Psoas muscle (tissue), 8 donors: Measurements from ENCODE around the gene RFPL2. TPM values are rescaled to one million over a fixed set of nuclear protein-coding genes. Genes with fewer than 3 reads are reported as not detected.
"Not testable (repeated sequence)": the region's sequence is repeated elsewhere in the genome, so short reads cannot be mapped to it uniquely, and the experiment has no call there.

ENCODE experiments used
- ATAC-seq, 4 donors: fragments of 200-7000 bp; cut with Tn5 transposase; one replicate each; pipeline ENCODE4 v1.9.1; 2020; ENCODE audit warnings: moderate library complexity in 3 of 4, mild to moderate bottlenecking in 2 of 4
- DNase-seq, 2 donors: peaks; one replicate each; pipeline ENCODE4 v3.0.0-alpha.2; 2020
- H3K27ac ChIP-seq: fragments of 200-600 bp; one replicate; pipeline ENCODE4 v1.8.0; 2022
- H3K27me3 ChIP-seq, 3 donors: fragments of 200-600 bp in 1 of 3; one replicate each; pipeline versions ENCODE4 v1.6.1 to v1.8.0; 2013 to 2022; ENCODE audit warnings: low read length in 2 of 3, mild to moderate bottlenecking in 2 of 3, moderate library complexity in 1 of 3; ENCODE audit not compliant: insufficient read depth in 3 of 3
- H3K36me3 ChIP-seq, 2 donors: fragments of 200-600 bp in 1 of 2; one replicate each; pipeline versions ENCODE4 v1.6.1 to v1.8.0; 2013 to 2022; ENCODE audit warnings: low read depth in 1 of 2, mild to moderate bottlenecking in 1 of 2, moderate library complexity in 1 of 2; ENCODE audit not compliant: insufficient read depth in 1 of 2
- H3K4me1 ChIP-seq: fragments of 200-600 bp; one replicate; pipeline ENCODE4 v1.8.0; 2022
- H3K4me3 ChIP-seq: fragments of 200-600 bp; one replicate; pipeline ENCODE4 v1.8.0; 2022; ENCODE audit warnings: mild to moderate bottlenecking
- H3K9me3 ChIP-seq: fragments of 200-600 bp; one replicate; pipeline ENCODE4 v1.8.0; 2022
- WGBS, 3 donors: extraction: QIAGEN DNeasy Blood & Tissue Kit; methylation state at CpG; one replicate each; pipeline versions ENCODE4 v1.1.6 to v1.1.7; 2013; 5-methylcytosine and 5-hydroxymethylcytosine counted together
- intact Hi-C, 2 donors: fragments of 100-400 bp; cut with DNase I; formaldehyde crosslinking; loops; one replicate each; pipeline versions ENCODE4 v1.11.0 to v1.14.2; 2022
- polyA plus RNA-seq, 3 donors: library from polyadenylated mRNA; stranded (reverse); fragments of 200-250 nt; gene quantifications; one replicate each; pipeline ENCODE4 v1.2.3, GENCODE V29; 2013
- total RNA-seq, 4 donors: library from RNA; stranded (reverse); fragmentation: NEBNext Ultra II Directional in 2 of 4; extraction: Animal tissue kit (Norgen Biotek cat#: 25700) in 2 of 4; gene quantifications; one replicate each; pipeline versions ENCODE4 v1.2.1 to v1.2.4, GENCODE V29; 2021 to 2023
- TF ChIP-seq, protein P1 (sequence below): fragments of 200-600 bp; IDR thresholded peaks from one replicate; pipeline ENCODE4 v1.8.0; 2022; ENCODE audit warnings: antibody characterized with exemption
- donor health status: healthy with polysubstance abuse.
- donor health status: DM: no; HTN: no; CAD: no; lungs with moderate emphysema.
- donor health status: Bipolar disorder and iron deficiency.
- donor health status: healthy.
- donor health status: DM: yes; HTN: yes; CAD: no.
- donor health status: DM: no; HTN: no; CAD: no.
- donor health status: DM: no; HTN: no; CAD: no.
- donor health status: DM: yes; HTN: yes; CAD: no.

The RFPL2 gene
- total and polyA plus RNA-seq, 7 donors = not detected

DNA sequence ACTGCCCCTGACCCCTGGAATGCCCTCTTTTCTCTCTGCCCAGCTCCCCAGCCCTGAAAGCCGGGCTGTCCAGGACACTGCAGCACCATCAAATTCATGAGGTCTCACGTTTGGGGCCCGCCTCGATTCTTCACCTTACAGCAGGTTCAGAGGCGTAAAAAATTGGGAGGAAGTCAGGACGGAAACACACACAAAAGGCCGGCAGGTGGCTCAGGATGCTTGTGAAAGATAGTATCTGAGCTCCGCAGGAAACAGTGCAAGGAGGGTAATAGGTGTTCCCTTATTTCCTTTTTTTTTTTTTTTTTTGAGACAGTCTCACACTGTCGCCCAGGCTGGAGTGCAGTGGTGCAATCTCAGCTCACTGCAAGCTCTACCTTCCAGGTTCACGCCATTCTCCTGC lies 4.1 kb downstream of the RFPL2 start:
- intact Hi-C loops = loop anchor here in 1 of 2 donors (10.0 kb wide), 1 partner anchor 226 kb away; no protein-coding TSS in a partner anchor
- no peak for ATAC-seq
- no peak for DNase-seq
- Histone ChIP-seq H3K27me3 (peaks cover 0 to 37% (median 6%) of the 10 kb centered on the region in 3 donors), H3K27ac (no peak overlapping the region), H3K36me3 (no peaks in the 10 kb centered on the region), H3K4me3 (no peak overlapping the region), H3K4me1 (no peaks in the 10 kb centered on the region), H3K9me3 (no peaks in the 10 kb centered on the region)
- WGBS, 3 donors = 66 to 71% (median 69%) methylated on average over 10 of the region's 10 CpGs
- TF ChIP-seq, protein P1, sequence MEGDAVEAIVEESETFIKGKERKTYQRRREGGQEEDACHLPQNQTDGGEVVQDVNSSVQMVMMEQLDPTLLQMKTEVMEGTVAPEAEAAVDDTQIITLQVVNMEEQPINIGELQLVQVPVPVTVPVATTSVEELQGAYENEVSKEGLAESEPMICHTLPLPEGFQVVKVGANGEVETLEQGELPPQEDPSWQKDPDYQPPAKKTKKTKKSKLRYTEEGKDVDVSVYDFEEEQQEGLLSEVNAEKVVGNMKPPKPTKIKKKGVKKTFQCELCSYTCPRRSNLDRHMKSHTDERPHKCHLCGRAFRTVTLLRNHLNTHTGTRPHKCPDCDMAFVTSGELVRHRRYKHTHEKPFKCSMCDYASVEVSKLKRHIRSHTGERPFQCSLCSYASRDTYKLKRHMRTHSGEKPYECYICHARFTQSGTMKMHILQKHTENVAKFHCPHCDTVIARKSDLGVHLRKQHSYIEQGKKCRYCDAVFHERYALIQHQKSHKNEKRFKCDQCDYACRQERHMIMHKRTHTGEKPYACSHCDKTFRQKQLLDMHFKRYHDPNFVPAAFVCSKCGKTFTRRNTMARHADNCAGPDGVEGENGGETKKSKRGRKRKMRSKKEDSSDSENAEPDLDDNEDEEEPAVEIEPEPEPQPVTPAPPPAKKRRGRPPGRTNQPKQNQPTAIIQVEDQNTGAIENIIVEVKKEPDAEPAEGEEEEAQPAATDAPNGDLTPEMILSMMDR = no peak

DNA sequence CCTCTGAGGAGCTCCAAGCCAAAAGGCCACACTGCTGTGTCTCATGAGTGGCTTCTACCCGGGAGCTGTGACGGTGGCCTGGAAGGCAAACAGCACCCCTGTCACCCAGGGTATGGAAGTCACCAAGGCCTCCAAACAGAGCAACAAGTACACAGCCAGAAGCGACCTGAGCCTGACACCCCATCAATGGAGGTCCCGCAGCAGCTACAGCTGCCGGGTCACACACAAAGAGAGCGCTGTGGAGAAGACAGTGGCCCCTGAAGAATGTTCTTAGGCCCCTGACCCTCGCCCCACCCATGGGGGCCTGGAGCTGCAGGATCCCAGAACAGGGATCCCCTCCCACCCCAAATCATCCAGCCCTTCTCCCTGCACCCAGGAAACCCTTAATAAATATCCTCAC lies 4.9 kb downstream of the RFPL2 start:
- TF ChIP-seq, protein P1 = no peak
- WGBS, 3 donors = 66 to 78% (median 75%) methylated on average over 6 to 7 of the region's 7 CpGs
- intact Hi-C loops = loop anchor here in 1 of 2 donors (10.0 kb wide), 1 partner anchor 225 kb away; no protein-coding TSS in a partner anchor
- no peaks in the 10 kb centered on the region for H3K9me3 ChIP-seq
- DNase-seq (no peak), ATAC-seq (no peak)
- no peaks in the 10 kb centered on the region for H3K36me3 ChIP-seq
- H3K27ac ChIP-seq = no peak overlapping the region
- peaks cover 0 to 34% (median 6%) of the 10 kb centered on the region in 3 donors for H3K27me3 ChIP-seq
- H3K4me3 ChIP-seq = no peak overlapping the region
- H3K4me1 ChIP-seq = no peaks in the 10 kb centered on the region

DNA sequence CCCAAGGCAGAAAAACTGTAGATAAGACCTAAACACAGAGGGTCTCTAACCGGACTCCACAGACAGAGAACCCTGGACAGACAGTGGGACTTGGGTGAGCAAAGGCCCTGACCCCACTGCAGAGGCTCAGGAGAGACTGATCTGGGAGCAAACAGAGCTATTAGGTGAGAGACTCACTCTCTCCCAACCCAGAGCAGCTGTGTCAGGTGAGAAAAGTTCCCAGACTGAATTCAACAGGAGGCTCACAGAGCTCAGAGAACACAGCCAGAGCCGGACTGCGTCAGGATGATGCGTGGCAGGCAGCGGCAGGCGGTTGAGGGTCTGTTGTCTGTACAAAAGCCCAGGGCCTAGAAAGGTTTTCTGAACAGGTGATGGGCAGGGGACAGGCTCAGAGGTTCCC lies 5.5 kb downstream of the RFPL2 start:
- no peak overlapping the region for H3K27ac ChIP-seq
- H3K36me3 ChIP-seq = no peaks in the 10 kb centered on the region
- no peaks in the 10 kb centered on the region for H3K4me1 ChIP-seq
- DNase-seq (no peak), ATAC-seq (no peak)
- 91 to 94% (median 92%) methylated on average over 6 of the region's 6 CpGs for WGBS, 3 donors
- peaks cover 0 to 28% (median 6%) of the 10 kb centered on the region in 3 donors for H3K27me3 ChIP-seq
- no peak overlapping the region for H3K4me3 ChIP-seq
- no peaks in the 10 kb centered on the region for H3K9me3 ChIP-seq
- intact Hi-C loops = no loop called here
- TF ChIP-seq, protein P1 = no peak

DNA sequence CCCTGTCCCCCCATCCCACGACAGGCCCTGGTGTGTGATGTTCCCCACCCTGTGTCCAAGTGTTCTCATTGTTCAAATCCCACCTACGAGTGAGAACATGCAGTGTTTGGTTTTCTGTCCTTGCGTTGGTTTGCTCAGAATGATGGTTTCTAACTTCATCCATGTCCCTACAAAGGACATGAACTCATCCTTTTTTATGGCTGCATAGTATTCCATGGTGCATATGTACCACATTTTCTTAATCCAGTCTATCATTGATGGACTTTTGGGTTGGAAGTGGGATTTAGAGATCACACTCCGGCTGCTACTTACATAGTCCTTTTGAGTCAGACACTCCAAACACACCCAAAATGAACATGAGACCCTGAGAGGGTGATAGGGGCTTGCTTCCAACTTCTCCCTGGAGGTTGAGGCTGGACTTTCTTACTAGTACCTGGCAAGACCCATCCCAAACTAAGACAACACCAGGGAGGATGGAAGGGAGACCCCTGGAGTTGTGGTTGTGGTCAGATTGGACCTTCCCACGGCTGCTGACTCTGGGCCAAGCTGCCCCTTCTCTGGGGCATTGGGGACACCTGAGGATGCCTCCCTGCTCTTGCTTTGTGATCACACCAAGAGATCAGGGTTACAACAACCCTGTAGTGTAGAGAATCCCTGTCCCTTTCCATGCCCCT lies 7.2 kb downstream of the RFPL2 start:
- DNase-seq, H3K36me3 ChIP-seq, ATAC-seq, H3K9me3 ChIP-seq, intact Hi-C loops, H3K27ac ChIP-seq, H3K4me1 ChIP-seq, H3K4me3 ChIP-seq: not testable (repeated sequence)
- peaks cover 0 to 19% (median 1%) of the 10 kb centered on the region in 3 donors for H3K27me3 ChIP-seq
- WGBS, 3 donors = 80 to 86% (median 82%) methylated on average over 5 of the region's 5 CpGs

DNA sequence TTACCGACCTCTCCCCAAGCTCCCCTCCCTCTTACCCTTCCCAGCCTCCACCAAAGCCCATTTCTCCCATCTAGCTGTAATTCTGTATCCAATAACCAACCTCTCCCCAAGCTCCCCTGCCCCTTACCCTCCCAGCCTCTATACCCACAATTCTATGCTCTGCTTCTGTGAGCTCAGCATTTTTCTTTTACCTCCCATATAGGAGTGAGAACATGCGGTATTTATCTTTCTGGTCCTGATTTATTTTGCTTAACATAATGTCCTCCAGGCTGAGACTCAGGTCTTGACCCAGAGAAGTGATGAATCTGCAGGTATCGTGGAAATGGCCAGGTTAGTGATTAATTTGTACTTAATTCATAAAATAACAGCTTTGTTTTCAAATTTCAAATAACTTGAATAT lies 9.0 kb downstream of the RFPL2 start:
- H3K4me1 ChIP-seq, H3K36me3 ChIP-seq, H3K9me3 ChIP-seq, ATAC-seq, intact Hi-C loops, H3K27ac ChIP-seq, H3K4me3 ChIP-seq, DNase-seq: not testable (repeated sequence)
- H3K27me3 ChIP-seq = peaks cover 0 to 20% (median 1%) of the 10 kb centered on the region in 3 donors
- 67 to 73% (median 69%) methylated on average over 3 of the region's 3 CpGs for WGBS, 3 donors

DNA sequence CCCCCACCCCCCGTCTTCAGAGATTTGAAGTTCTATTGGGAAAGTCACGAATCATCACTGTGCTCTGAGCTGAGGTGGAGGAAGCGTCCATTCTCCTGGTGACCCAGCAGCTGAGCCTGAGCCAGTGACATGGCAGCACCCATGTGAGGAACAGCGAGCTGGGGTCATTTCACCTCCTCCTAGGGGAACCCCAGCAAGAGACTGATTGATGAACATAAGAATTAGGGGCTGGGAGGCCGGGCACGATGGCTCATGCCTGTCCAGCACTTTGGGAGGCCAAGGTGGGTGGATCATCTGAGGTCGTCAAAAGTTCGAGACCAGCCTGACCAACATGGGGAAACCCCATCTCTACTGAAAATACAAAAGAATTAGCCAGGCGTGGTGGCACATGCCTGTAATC lies 11.5 kb downstream of the RFPL2 start:
- H3K27me3 ChIP-seq = peaks cover 0 to 16% (median 1%) of the 10 kb centered on the region in 3 donors
- DNase-seq = not testable (repeated sequence)
- 80 to 86% (median 85%) methylated on average over 9 of the region's 9 CpGs for WGBS, 3 donors

DNA sequence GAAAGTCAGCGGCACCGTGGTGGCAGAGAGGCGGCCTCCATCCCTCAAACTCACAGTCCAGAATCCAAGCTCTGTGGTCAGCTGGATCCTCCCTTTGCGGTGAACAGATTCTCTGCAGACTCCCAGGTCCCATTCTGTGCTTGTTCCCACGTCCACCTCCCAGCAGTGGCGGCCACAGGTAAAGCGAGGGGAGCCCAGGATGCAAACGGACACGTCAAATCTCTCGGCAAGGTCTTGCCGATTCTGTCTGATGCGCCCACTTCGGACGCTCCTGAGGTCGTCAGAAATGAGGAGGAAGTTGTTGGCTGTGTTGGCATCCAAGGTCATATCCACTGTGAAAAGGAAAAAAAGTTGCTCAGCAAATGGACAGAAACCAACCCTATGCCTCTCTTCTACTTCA lies 13.9 kb downstream of the RFPL2 start:
- WGBS, 3 donors = 81 to 89% (median 86%) methylated on average over 13 to 15 of the region's 15 CpGs
- H3K4me1 ChIP-seq, H3K9me3 ChIP-seq, H3K4me3 ChIP-seq, ATAC-seq, H3K36me3 ChIP-seq, intact Hi-C loops, H3K27me3 ChIP-seq, H3K27ac ChIP-seq, DNase-seq: not testable (repeated sequence)

More for the DNA sequence above, 11.5 kb downstream of the RFPL2 start:
- H3K36me3 ChIP-seq, H3K9me3 ChIP-seq, H3K4me3 ChIP-seq, ATAC-seq, H3K4me1 ChIP-seq, H3K27ac ChIP-seq, intact Hi-C loops: not testable (repeated sequence)
